ENCODE measurements around the gene F2.

Gene F2

DNA sequence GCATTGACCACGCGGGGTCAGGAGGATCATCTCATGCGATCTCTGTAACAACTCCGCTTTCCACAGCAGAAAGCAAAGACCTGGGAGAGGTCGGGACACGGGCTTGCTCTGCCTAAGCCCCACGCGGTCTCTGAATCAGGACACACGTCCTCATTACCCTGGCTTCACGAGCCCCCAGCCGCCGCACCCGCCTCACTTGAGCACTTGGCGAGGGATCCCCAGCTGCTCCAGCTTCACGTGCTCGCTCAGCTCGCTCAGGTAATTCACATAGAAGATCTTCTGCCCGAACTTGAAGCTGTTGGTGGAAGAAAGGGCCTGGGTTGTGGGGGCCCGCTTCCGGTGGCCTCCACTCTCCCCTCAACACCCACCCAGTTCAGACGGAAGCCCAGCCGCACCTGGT is 38.2 kb upstream of the F2 start:
- DNase-seq, result no peak
- H3K23ac ChIP-seq (ENCODE audit: low read length), result no peak overlapping the region
- H3K36me3 ChIP-seq (ENCODE audit: control insufficient read depth, insufficient read depth, low read length), result peaks cover 4% of the 10 kb centered on the region
- no peak overlapping the region for H2BK120ac ChIP-seq (ENCODE audit: low read depth, low read length)
- H3K4me1 ChIP-seq (ENCODE audit: control insufficient read depth, low read depth, low read length), result no peaks in the 10 kb centered on the region
- no peak overlapping the region for H3K4ac ChIP-seq (ENCODE audit: low read depth, low read length)
- H3K4me3 ChIP-seq (ENCODE audit: low read length), result no peak overlapping the region
- no peak overlapping the region for H3K4me2 ChIP-seq (ENCODE audit: low read length)
- H3K56ac ChIP-seq (ENCODE audit: low read length), result no peak overlapping the region
- no peak overlapping the region for H2BK5ac ChIP-seq (ENCODE audit: low read length)
- no peak overlapping the region for H4K5ac ChIP-seq (ENCODE audit: low read length)
- no peaks in the 10 kb centered on the region for H3K79me1 ChIP-seq (ENCODE audit: low read length)
- no peak overlapping the region for H3K18ac ChIP-seq (ENCODE audit: low read length)
- no peak overlapping the region for H2AK5ac ChIP-seq (ENCODE audit: low read length)
- H4K8ac ChIP-seq (ENCODE audit: low read depth, low read length), result no peak overlapping the region
- no peak overlapping the region for H2BK15ac ChIP-seq (replicated peaks; ENCODE audit: low read depth)
- no peak overlapping the region for H3K9ac ChIP-seq (ENCODE audit: low read length)
- H3K27me3 ChIP-seq (ENCODE audit: insufficient read depth, low read length, poor library complexity), result no peaks in the 10 kb centered on the region
- no peaks in the 10 kb centered on the region for H3K79me2 ChIP-seq (ENCODE audit: control insufficient read depth, insufficient read depth, low read length)
- WGBS (ENCODE audit: extremely low coverage, insufficient coverage, low lambda C conversion rate), result no CpG with 5 or more reads among the region's 22 CpGs
- no peak overlapping the region for H3K27ac ChIP-seq (ENCODE audit: low read depth, low read length)

- Histone ChIP-seq H3K36me3 (ENCODE audit: control insufficient read depth, insufficient read depth, low read length) (peaks cover 4% of the 10 kb centered on the region), H3K23ac (ENCODE audit: low read length) (no peak overlapping the region), H2BK120ac (ENCODE audit: low read depth, low read length) (no peak overlapping the region)
These were observed 37.2 kb upstream of the F2 start for GRCh38 chr11:46681814-46682213.

DNA sequence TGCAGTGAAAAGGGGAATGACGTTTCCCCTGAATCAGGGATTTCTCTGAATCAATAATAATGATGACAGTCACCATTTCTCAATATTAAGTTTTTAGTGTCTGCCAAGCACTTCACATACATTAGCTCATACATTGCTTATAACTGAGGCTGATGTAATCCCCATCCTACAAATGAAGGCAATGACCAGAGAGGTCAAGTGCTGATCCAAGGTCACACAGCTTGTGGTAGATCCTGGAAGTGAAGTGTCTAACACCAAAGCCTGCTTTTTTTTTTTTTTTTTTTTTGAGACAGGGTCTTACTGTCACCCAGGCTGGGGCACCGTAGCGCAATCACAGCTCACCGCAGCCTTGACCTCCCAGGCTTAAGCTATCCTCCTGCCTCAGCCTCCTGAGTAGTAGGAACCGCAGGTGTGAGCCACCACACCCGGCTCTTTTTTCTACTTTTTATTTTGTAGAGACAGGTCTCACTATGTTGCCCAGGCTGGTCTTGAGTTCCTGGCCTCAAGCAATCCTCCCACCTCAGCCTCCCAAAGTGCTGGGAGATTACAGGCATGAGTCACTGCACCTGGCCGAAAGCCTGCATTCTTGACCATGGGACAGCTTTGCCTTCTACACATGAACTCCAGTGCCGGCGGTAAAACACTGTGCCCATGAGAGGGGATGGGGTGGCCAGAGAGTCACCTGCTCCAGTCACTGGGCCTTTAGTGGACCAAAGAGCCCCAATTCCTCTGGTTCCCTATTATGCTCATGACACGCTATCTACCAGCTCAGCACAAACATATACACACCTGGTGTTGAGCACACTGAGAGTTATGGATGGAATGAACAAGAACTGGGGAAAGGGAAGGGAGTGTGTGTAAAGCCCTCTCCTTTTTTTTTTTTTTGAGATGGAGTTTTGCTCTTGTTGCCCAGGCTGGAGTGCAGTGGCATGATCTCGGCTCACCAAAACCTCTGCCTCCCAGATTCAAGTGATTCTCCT is 36.0 kb upstream of the F2 start:
- WGBS (ENCODE audit: extremely low coverage, insufficient coverage, low lambda C conversion rate), result no CpG with 5 or more reads among the region's 11 CpGs
- Histone ChIP-seq H2BK120ac (ENCODE audit: low read depth, low read length) (no peak overlapping the region), H3K23ac (ENCODE audit: low read length) (no peak overlapping the region), H3K79me2 (ENCODE audit: control insufficient read depth, insufficient read depth, low read length) (no peaks in the 10 kb centered on the region), H3K4me3 (ENCODE audit: low read length) (no peak overlapping the region), H2AK5ac (ENCODE audit: low read length) (no peak overlapping the region), H3K9ac (ENCODE audit: low read length) (no peak overlapping the region), H3K18ac (ENCODE audit: low read length) (no peak overlapping the region), H3K27ac (ENCODE audit: low read depth, low read length) (no peak overlapping the region), H4K8ac (ENCODE audit: low read depth, low read length) (no peak overlapping the region), H3K36me3 (ENCODE audit: control insufficient read depth, insufficient read depth, low read length) (peaks cover 4% of the 10 kb centered on the region), H3K79me1 (ENCODE audit: low read length) (no peaks in the 10 kb centered on the region), H3K4ac (ENCODE audit: low read depth, low read length) (no peak overlapping the region), H3K27me3 (ENCODE audit: insufficient read depth, low read length, poor library complexity) (no peaks in the 10 kb centered on the region), H3K4me1 (ENCODE audit: control insufficient read depth, low read depth, low read length) (no peaks in the 10 kb centered on the region), H2BK15ac (replicated peaks; ENCODE audit: low read depth) (no peak overlapping the region), H4K5ac (ENCODE audit: low read length) (no peak overlapping the region), H3K56ac (ENCODE audit: low read length) (no peak overlapping the region), H2BK5ac (ENCODE audit: low read length) (no peak overlapping the region), H3K4me2 (ENCODE audit: low read length) (no peak overlapping the region)
- no peak for DNase-seq

More at GRCh38 chr11:46681814-46682213, 37.2 kb upstream of the F2 start:
- no peak overlapping the region for H3K56ac ChIP-seq (ENCODE audit: low read length)
- no peaks in the 10 kb centered on the region for H3K79me2 ChIP-seq (ENCODE audit: control insufficient read depth, insufficient read depth, low read length)
- no peak overlapping the region for H3K18ac ChIP-seq (ENCODE audit: low read length)
- WGBS (ENCODE audit: extremely low coverage, insufficient coverage, low lambda C conversion rate), result no CpG with 5 or more reads among the region's 11 CpGs
- no peaks in the 10 kb centered on the region for H3K79me1 ChIP-seq (ENCODE audit: low read length)
- H3K27me3 ChIP-seq (ENCODE audit: insufficient read depth, low read length, poor library complexity), result no peaks in the 10 kb centered on the region
- no peak overlapping the region for H2BK5ac ChIP-seq (ENCODE audit: low read length)
- no peak overlapping the region for H3K9ac ChIP-seq (ENCODE audit: low read length)
- H3K27ac ChIP-seq (ENCODE audit: low read depth, low read length), result no peak overlapping the region
- H2AK5ac ChIP-seq (ENCODE audit: low read length), result no peak overlapping the region
- no peak overlapping the region for H3K4ac ChIP-seq (ENCODE audit: low read depth, low read length)
- no peak for DNase-seq
- no peak overlapping the region for H4K8ac ChIP-seq (ENCODE audit: low read depth, low read length)
- no peak overlapping the region for H4K5ac ChIP-seq (ENCODE audit: low read length)
- no peak overlapping the region for H3K4me3 ChIP-seq (ENCODE audit: low read length)
- no peak overlapping the region for H3K4me2 ChIP-seq (ENCODE audit: low read length)
- H2BK15ac ChIP-seq (replicated peaks; ENCODE audit: low read depth), result no peak overlapping the region
- H3K4me1 ChIP-seq (ENCODE audit: control insufficient read depth, low read depth, low read length), result no peaks in the 10 kb centered on the region

DNA sequence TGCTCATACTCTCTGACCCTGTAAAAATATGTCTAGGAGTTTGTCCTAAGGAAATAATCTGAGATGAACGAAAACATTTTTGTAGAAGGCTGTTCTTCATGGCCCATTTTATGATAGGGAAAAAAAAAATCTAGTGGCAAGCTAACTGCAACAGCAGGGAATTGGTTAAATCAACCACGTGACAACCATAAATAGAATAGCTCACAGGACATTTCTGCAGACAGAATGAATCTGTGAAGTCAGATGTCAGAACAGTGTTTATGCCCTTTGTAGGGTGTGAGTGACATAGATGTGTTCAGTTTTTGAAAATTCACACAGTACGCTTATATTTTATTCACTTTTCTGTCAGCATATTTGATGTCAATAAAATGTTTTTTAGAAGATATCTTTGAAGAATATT is 34.6 kb upstream of the F2 start:
- Histone ChIP-seq H3K27ac (ENCODE audit: low read depth, low read length) (no peak overlapping the region), H3K79me1 (ENCODE audit: low read length) (no peaks in the 10 kb centered on the region), H3K4ac (ENCODE audit: low read depth, low read length) (no peak overlapping the region), H2BK120ac (ENCODE audit: low read depth, low read length) (no peak overlapping the region), H2BK15ac (replicated peaks; ENCODE audit: low read depth) (no peak overlapping the region), H3K4me3 (ENCODE audit: low read length) (no peak overlapping the region), H3K27me3 (ENCODE audit: insufficient read depth, low read length, poor library complexity) (no peaks in the 10 kb centered on the region), H4K5ac (ENCODE audit: low read length) (no peak overlapping the region), H3K56ac (ENCODE audit: low read length) (no peak overlapping the region), H3K18ac (ENCODE audit: low read length) (no peak overlapping the region), H2BK5ac (ENCODE audit: low read length) (no peak overlapping the region), H3K4me2 (ENCODE audit: low read length) (no peak overlapping the region), H3K79me2 (ENCODE audit: control insufficient read depth, insufficient read depth, low read length) (no peaks in the 10 kb centered on the region), H2AK5ac (ENCODE audit: low read length) (no peak overlapping the region), H3K36me3 (ENCODE audit: control insufficient read depth, insufficient read depth, low read length) (peaks cover 2% of the 10 kb centered on the region), H3K9ac (ENCODE audit: low read length) (no peak overlapping the region), H3K23ac (ENCODE audit: low read length) (no peak overlapping the region), H3K4me1 (ENCODE audit: control insufficient read depth, low read depth, low read length) (no peaks in the 10 kb centered on the region), H4K8ac (ENCODE audit: low read depth, low read length) (no peak overlapping the region)
- no peak for DNase-seq
- WGBS (ENCODE audit: extremely low coverage, insufficient coverage, low lambda C conversion rate), result no CpG with 5 or more reads among the region's 3 CpGs

GRCh38 chr11:46686886-46687795 is 31.9 kb upstream of the F2 start:
- peaks cover 2% of the 10 kb centered on the region for H3K36me3 ChIP-seq (ENCODE audit: control insufficient read depth, insufficient read depth, low read length)
- H3K56ac ChIP-seq (ENCODE audit: low read length), result no peak overlapping the region
- H3K4me2 ChIP-seq (ENCODE audit: low read length), result no peak overlapping the region
- H3K9ac ChIP-seq (ENCODE audit: low read length), result no peak overlapping the region
- H3K18ac ChIP-seq (ENCODE audit: low read length), result no peak overlapping the region
- H3K27ac ChIP-seq (ENCODE audit: low read depth, low read length), result no peak overlapping the region
- no peak overlapping the region for H3K4me3 ChIP-seq (ENCODE audit: low read length)
- no peaks in the 10 kb centered on the region for H3K4me1 ChIP-seq (ENCODE audit: control insufficient read depth, low read depth, low read length)
- H3K79me1 ChIP-seq (ENCODE audit: low read length), result no peaks in the 10 kb centered on the region
- no peak overlapping the region for H2BK120ac ChIP-seq (ENCODE audit: low read depth, low read length)
- H3K4ac ChIP-seq (ENCODE audit: low read depth, low read length), result no peak overlapping the region
- no peak for DNase-seq
- H2BK15ac ChIP-seq (replicated peaks; ENCODE audit: low read depth), result no peak overlapping the region
- no peaks in the 10 kb centered on the region for H3K79me2 ChIP-seq (ENCODE audit: control insufficient read depth, insufficient read depth, low read length)
- no CpG with 5 or more reads among the region's 15 CpGs for WGBS (ENCODE audit: extremely low coverage, insufficient coverage, low lambda C conversion rate)
- H4K5ac ChIP-seq (ENCODE audit: low read length), result no peak overlapping the region
- H3K27me3 ChIP-seq (ENCODE audit: insufficient read depth, low read length, poor library complexity), result no peaks in the 10 kb centered on the region
- H4K8ac ChIP-seq (ENCODE audit: low read depth, low read length), result no peak overlapping the region
- no peak overlapping the region for H3K23ac ChIP-seq (ENCODE audit: low read length)
- H2BK5ac ChIP-seq (ENCODE audit: low read length), result no peak overlapping the region
- no peak overlapping the region for H2AK5ac ChIP-seq (ENCODE audit: low read length)
